Panc1 (cell line): ENCODE results near the gene NKAIN2. TPM values are rescaled to one million over a fixed set of nuclear protein-coding genes. Genes with fewer than 3 reads are reported as not detected.

Experiments used
- ATAC-seq: fragments of 200-7000 bp; cut with Tn5 transposase; 2 replicates; pipeline ENCODE4 v1.9.1; 2020; ENCODE audit warnings: mild to moderate bottlenecking, moderate library complexity
- BruUV-seq: library from RNA; stranded (reverse); fragments of 400-500 nt; replicated peaks from 2 replicates; lab custom pipeline; 2021; lab: Mats Ljungman, UMichigan
- CTCF ChIA-PET: fragments of 300-600 bp; sonication (Branson Sonifier 250); formaldehyde crosslinking; loops from one replicate; lab custom pipeline; 2022; ENCODE audit warnings: antibody characterized with exemption; lab: Charles Lee
- POLR2A ChIA-PET: fragments of 300-600 bp; sonication (Branson Sonifier 250); formaldehyde crosslinking; loops from one replicate; lab custom pipeline; 2022; ENCODE audit warnings: antibody characterized with exemption; lab: Charles Lee
- DNase-seq: peaks from one replicate; pipeline ENCODE4 v3.0.0-alpha.2; 2010; ENCODE audit warnings: low read depth, low spot score
- H3K27ac ChIP-seq: 2 replicates; pipeline ENCODE4 v1.5.1; 2011; ENCODE audit warnings: mild to moderate bottlenecking, low read length, inconsistent platforms
- H3K27me3 ChIP-seq: fragments of 200-500 bp; sonication (Bioruptor generic); 2 replicates; pipeline ENCODE4 v1.6.0; 2014; ENCODE audit warnings: low read length, inconsistent platforms; ENCODE audit not compliant: control insufficient read depth, insufficient read depth
- H3K36me3 ChIP-seq: fragments of 200-500 bp; sonication (Bioruptor generic); 2 replicates; pipeline ENCODE4 v1.5.1; 2014; ENCODE audit warnings: inconsistent platforms, mild to moderate bottlenecking, low read length, moderate library complexity; ENCODE audit not compliant: control insufficient read depth, insufficient read depth
- H3K4me1 ChIP-seq: 2 replicates; pipeline ENCODE4 v1.5.1; 2011; ENCODE audit warnings: inconsistent platforms, mild to moderate bottlenecking, low read length, moderate library complexity; ENCODE audit not compliant: control insufficient read depth, insufficient read depth
- H3K4me3 ChIP-seq, 2 experiments: 2 replicates each; pipeline ENCODE4 v1.5.1; 2011 to 2012; ENCODE audit warnings: low read depth in 2 of 2, low read length in 2 of 2, mild to moderate bottlenecking in 2 of 2, inconsistent platforms in 1 of 2, moderate library complexity in 1 of 2
- H3K9me3 ChIP-seq: fragments of 200-500 bp; sonication (Bioruptor generic); 2 replicates; pipeline ENCODE4 v1.5.1; 2014; ENCODE audit warnings: low read depth, mild to moderate bottlenecking, inconsistent platforms, low read length, moderate library complexity; ENCODE audit not compliant: control insufficient read depth, insufficient read depth
- POLR2AphosphoS5 ChIP-seq: IDR thresholded peaks from 2 replicates; pipeline ENCODE4 v1.6.1; 2012; ENCODE audit warnings: mild to moderate bottlenecking, low read depth, low read length, moderate library complexity
- SIN3A ChIP-seq: IDR thresholded peaks from 2 replicates; pipeline ENCODE4 v1.6.1; 2012; ENCODE audit warnings: low read depth, mild to moderate bottlenecking, low read length, moderate library complexity, borderline replicate concordance; ENCODE audit not compliant: insufficient read depth
- TCF7L2 ChIP-seq: IDR thresholded peaks from 2 replicates; pipeline ENCODE4 v1.6.1; 2011; ENCODE audit warnings: mild to moderate bottlenecking, low read depth, low read length, inconsistent platforms
- in situ Hi-C: cut with HindIII; loops from 2 replicates; pipeline ENCODE4 v1.10.0; 2016; ENCODE audit warnings: low sequenced_read_pairs, low pct_unique_long_range_greater_than_20kb
- intact Hi-C: fragments of 100-400 bp; cut with micrococcal nuclease; formaldehyde crosslinking; loops from one replicate; pipeline ENCODE4 v1.10.0; 2022; ENCODE audit not compliant: unreplicated experiment
- total RNA-seq: library from RNA; stranded (reverse); gene quantifications from one replicate; pipeline ENCODE4 v1.2.1, GENCODE V29; 2021; ENCODE audit not compliant: unreplicated experiment
- TF ChIP-seq, protein P1 (sequence below): fragments of 450-650 bp; IDR thresholded peaks from 2 replicates; pipeline ENCODE4 v1.5.1; 2017; ENCODE audit warnings: mild to moderate bottlenecking
- TF ChIP-seq, protein P2 (sequence below), 2 experiments: IDR thresholded peaks; 2 replicates each; pipeline ENCODE4 v1.6.1; 2011 to 2012; ENCODE audit warnings: low read depth in 2 of 2, control low read depth in 1 of 2, low read length in 1 of 2, mild to moderate bottlenecking in 1 of 2, moderate library complexity in 1 of 2; ENCODE audit not compliant: insufficient read depth in 1 of 2

Gene NKAIN2
- total RNA-seq, 1 experiment from 2014 or later = 2.6 TPM

GRCh38 chr6:124682751-124683150 lies 879.1 kb downstream of the NKAIN2 start:
- no peak for TF ChIP-seq SIN3A
- TF ChIP-seq, protein P1, sequence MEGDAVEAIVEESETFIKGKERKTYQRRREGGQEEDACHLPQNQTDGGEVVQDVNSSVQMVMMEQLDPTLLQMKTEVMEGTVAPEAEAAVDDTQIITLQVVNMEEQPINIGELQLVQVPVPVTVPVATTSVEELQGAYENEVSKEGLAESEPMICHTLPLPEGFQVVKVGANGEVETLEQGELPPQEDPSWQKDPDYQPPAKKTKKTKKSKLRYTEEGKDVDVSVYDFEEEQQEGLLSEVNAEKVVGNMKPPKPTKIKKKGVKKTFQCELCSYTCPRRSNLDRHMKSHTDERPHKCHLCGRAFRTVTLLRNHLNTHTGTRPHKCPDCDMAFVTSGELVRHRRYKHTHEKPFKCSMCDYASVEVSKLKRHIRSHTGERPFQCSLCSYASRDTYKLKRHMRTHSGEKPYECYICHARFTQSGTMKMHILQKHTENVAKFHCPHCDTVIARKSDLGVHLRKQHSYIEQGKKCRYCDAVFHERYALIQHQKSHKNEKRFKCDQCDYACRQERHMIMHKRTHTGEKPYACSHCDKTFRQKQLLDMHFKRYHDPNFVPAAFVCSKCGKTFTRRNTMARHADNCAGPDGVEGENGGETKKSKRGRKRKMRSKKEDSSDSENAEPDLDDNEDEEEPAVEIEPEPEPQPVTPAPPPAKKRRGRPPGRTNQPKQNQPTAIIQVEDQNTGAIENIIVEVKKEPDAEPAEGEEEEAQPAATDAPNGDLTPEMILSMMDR = no peak
- TF ChIP-seq POLR2AphosphoS5 = no peak
- TF ChIP-seq, protein P2, sequence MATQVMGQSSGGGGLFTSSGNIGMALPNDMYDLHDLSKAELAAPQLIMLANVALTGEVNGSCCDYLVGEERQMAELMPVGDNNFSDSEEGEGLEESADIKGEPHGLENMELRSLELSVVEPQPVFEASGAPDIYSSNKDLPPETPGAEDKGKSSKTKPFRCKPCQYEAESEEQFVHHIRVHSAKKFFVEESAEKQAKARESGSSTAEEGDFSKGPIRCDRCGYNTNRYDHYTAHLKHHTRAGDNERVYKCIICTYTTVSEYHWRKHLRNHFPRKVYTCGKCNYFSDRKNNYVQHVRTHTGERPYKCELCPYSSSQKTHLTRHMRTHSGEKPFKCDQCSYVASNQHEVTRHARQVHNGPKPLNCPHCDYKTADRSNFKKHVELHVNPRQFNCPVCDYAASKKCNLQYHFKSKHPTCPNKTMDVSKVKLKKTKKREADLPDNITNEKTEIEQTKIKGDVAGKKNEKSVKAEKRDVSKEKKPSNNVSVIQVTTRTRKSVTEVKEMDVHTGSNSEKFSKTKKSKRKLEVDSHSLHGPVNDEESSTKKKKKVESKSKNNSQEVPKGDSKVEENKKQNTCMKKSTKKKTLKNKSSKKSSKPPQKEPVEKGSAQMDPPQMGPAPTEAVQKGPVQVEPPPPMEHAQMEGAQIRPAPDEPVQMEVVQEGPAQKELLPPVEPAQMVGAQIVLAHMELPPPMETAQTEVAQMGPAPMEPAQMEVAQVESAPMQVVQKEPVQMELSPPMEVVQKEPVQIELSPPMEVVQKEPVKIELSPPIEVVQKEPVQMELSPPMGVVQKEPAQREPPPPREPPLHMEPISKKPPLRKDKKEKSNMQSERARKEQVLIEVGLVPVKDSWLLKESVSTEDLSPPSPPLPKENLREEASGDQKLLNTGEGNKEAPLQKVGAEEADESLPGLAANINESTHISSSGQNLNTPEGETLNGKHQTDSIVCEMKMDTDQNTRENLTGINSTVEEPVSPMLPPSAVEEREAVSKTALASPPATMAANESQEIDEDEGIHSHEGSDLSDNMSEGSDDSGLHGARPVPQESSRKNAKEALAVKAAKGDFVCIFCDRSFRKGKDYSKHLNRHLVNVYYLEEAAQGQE (IDR thresholded peaks at IDR 0.05; ENCODE audit: insufficient read depth in 1 of 2, low read depth in 2 of 2, low read length in 1 of 2) = no peak
- TF ChIP-seq TCF7L2 = no peak

GRCh38 chr6:124683507-124683906 lies 879.8 kb downstream of the NKAIN2 start:
- ChIA-PET CTCF (no interaction called here), POLR2A (no interaction called here)
- in situ Hi-C loops = no loop called here
- no peak overlapping the region for H3K27ac ChIP-seq
- no peak for ATAC-seq
- DNase-seq = no peak
- no peaks in the 10 kb centered on the region for H3K27me3 ChIP-seq
- no peak overlapping the region for H3K4me3 ChIP-seq
- H3K36me3 ChIP-seq = no peaks in the 10 kb centered on the region
- H3K4me1 ChIP-seq = no peaks in the 10 kb centered on the region
- peaks cover 22% of the 10 kb centered on the region for H3K9me3 ChIP-seq
- TF ChIP-seq TCF7L2 (no peak), POLR2AphosphoS5 (no peak), SIN3A (no peak)
- TF ChIP-seq, protein P1 = no peak
- TF ChIP-seq, protein P2 (IDR thresholded peaks at IDR 0.05; ENCODE audit: insufficient read depth in 1 of 2, low read depth in 2 of 2, low read length in 1 of 2) = no peak
- no TSS peak for BruUV-seq
- intact Hi-C loops = no loop called here

More at GRCh38 chr6:124682751-124683150, 879.1 kb downstream of the NKAIN2 start:
- Histone ChIP-seq H3K4me1 (no peaks in the 10 kb centered on the region), H3K36me3 (no peaks in the 10 kb centered on the region), H3K27me3 (no peaks in the 10 kb centered on the region), H3K27ac (0 out of 2 replicates have a peak overlapping the region, but pooled peaks have one; percentile 2), H3K9me3 (peaks cover 29% of the 10 kb centered on the region), H3K4me3 (no peak overlapping the region)
- CTCF ChIA-PET = no interaction called here
- intact Hi-C loops (no loop called here), in situ Hi-C loops (no loop called here)
- DNase-seq (no peak), ATAC-seq (no peak)
- POLR2A ChIA-PET = no interaction called here
- BruUV-seq = no TSS peak
